HepG2 (cell line): ENCODE data around the gene NDUFB10. TPM values are rescaled to one million over a fixed set of nuclear protein-coding genes. Genes with fewer than 3 reads are reported as not detected.

Experiments used
- DNMT3B ChIP-seq: conservative IDR thresholded peaks from 2 replicates; pipeline ENCODE4 v1.6.1; 2016; ENCODE audit warnings: missing biosample characterization, control low read depth
- ELF3 ChIP-seq: IDR thresholded peaks from 2 replicates; pipeline ENCODE4 v1.6.1; 2016; ENCODE audit warnings: missing genetic modification reagents, missing compliant biosample characterization
- HMG20A ChIP-seq: IDR thresholded peaks from 2 replicates; pipeline ENCODE4 v1.6.1; 2016; ENCODE audit warnings: borderline replicate concordance
- HOXA7 ChIP-seq: sonication (generic); formaldehyde crosslinking; IDR thresholded peaks from 2 replicates; pipeline ENCODE4 v1.8.1; 2022; ENCODE audit warnings: mild to moderate bottlenecking, missing genetic modification reagents, moderate library complexity
- MYC ChIP-seq: sonication (generic); formaldehyde crosslinking; IDR thresholded peaks from 2 replicates; pipeline ENCODE4 v1.9.0; 2021; ENCODE audit warnings: missing genetic modification reagents, borderline replicate concordance
- NR2F2 ChIP-seq: IDR thresholded peaks from 2 replicates; pipeline ENCODE4 v1.6.1; 2012; ENCODE audit warnings: low read depth, inconsistent platforms, borderline replicate concordance
- PAX8 ChIP-seq: sonication (generic); formaldehyde crosslinking; IDR thresholded peaks from 2 replicates; pipeline ENCODE4 v1.8.0; 2022; ENCODE audit warnings: mild to moderate bottlenecking, missing genetic modification reagents, borderline replicate concordance
- SMC3 ChIP-seq: IDR thresholded peaks from 2 replicates; pipeline ENCODE4 v1.6.1; 2011; ENCODE audit warnings: low read length, improper control_type of control experiment
- WIZ ChIP-seq: sonication (generic); formaldehyde crosslinking; IDR thresholded peaks from 2 replicates; pipeline ENCODE4 v1.5.1; 2020; ENCODE audit warnings: mild to moderate bottlenecking, missing genetic modification reagents
- ZKSCAN5 ChIP-seq: sonication (generic); formaldehyde crosslinking; IDR thresholded peaks from 2 replicates; pipeline ENCODE4 v1.5.1; 2020; ENCODE audit warnings: mild to moderate bottlenecking, missing genetic modification reagents
- ZNF337 ChIP-seq: sonication (generic); formaldehyde crosslinking; IDR thresholded peaks from 2 replicates; pipeline ENCODE4 v1.5.1; 2020; ENCODE audit warnings: missing genetic modification reagents, low read depth, mild to moderate bottlenecking, borderline replicate concordance
- ZNF431 ChIP-seq: sonication (generic); formaldehyde crosslinking; IDR thresholded peaks from 2 replicates; pipeline ENCODE4 v1.9.0; 2022; ENCODE audit warnings: missing genetic modification reagents, low read depth, mild to moderate bottlenecking, borderline replicate concordance
- ZNF703 ChIP-seq: sonication (generic); formaldehyde crosslinking; IDR thresholded peaks from 2 replicates; pipeline ENCODE4 v1.5.1; 2020; ENCODE audit warnings: missing genetic modification reagents, mild to moderate bottlenecking, moderate library complexity, borderline replicate concordance
- ZNF747 ChIP-seq: sonication (generic); formaldehyde crosslinking; IDR thresholded peaks from 2 replicates; pipeline ENCODE4 v1.8.1; 2023; ENCODE audit warnings: missing genetic modification reagents, mild to moderate bottlenecking, borderline replicate concordance
- ZSCAN29 ChIP-seq: sonication (generic); formaldehyde crosslinking; conservative IDR thresholded peaks from 2 replicates; pipeline ENCODE4 v1.4.0; 2020; ENCODE audit warnings: mild to moderate bottlenecking, missing genetic modification reagents
- polyA plus RNA-seq, 8 experiments: library from polyadenylated mRNA; depleted of rRNA in 3 of 8; stranded (reverse) in 7 of 8; unstranded in 1 of 8; fragments of >200 nt; fragmentation: Illumina TruSeq in 4 of 8; extraction: Trizol in 4 of 8; gene quantifications; 2 replicates each; pipeline versions ENCODE4 v1.2.1 to v1.2.3, GENCODE V29; 2011 to 2016; ENCODE audit warnings: low read depth in 4 of 8, missing spikeins in 1 of 8, mixed read lengths in 1 of 8; ENCODE audit not compliant: insufficient read depth in 1 of 8
- total RNA-seq, 5 experiments: library from RNA; depleted of rRNA; stranded (reverse); fragments of >200 nt; fragmentation: Illumina TruSeq; extraction: Trizol; gene quantifications; 2 replicates each; pipeline ENCODE4 v1.2.3, GENCODE V29; 2016; ENCODE audit warnings: low read depth in 1 of 5
- TF ChIP-seq, protein P1 (sequence below): sonication (generic); formaldehyde crosslinking; IDR thresholded peaks from 2 replicates; pipeline ENCODE4; 2020; ENCODE audit warnings: missing genetic modification reagents, mild to moderate bottlenecking, borderline replicate concordance
- TF ChIP-seq, protein P2 (sequence below): sonication (generic); formaldehyde crosslinking; IDR thresholded peaks from 2 replicates; pipeline ENCODE4 v1.4.0; 2020; ENCODE audit warnings: missing genetic modification reagents, borderline replicate concordance
- TF ChIP-seq, protein P3 (sequence below): sonication (generic); formaldehyde crosslinking; IDR thresholded peaks from 2 replicates; pipeline ENCODE4 v1.8.1; 2022; ENCODE audit warnings: mild to moderate bottlenecking, missing genetic modification reagents
- TF ChIP-seq, protein P4 (sequence below): sonication (generic); formaldehyde crosslinking; IDR thresholded peaks from 2 replicates; pipeline ENCODE4 v1.5.0; 2020; ENCODE audit warnings: missing genetic modification reagents
- TF ChIP-seq, protein P5 (sequence below): sonication (generic); formaldehyde crosslinking; IDR thresholded peaks from 2 replicates; pipeline ENCODE4 v1.5.0; 2020; ENCODE audit warnings: missing genetic modification reagents

Gene NDUFB10
- total and polyA plus RNA-seq, 2 of the 13 experiments (the other 11 are each of a cell fraction or from before 2014, with no cell fraction given), result 68.6 to 157 TPM

DNA sequence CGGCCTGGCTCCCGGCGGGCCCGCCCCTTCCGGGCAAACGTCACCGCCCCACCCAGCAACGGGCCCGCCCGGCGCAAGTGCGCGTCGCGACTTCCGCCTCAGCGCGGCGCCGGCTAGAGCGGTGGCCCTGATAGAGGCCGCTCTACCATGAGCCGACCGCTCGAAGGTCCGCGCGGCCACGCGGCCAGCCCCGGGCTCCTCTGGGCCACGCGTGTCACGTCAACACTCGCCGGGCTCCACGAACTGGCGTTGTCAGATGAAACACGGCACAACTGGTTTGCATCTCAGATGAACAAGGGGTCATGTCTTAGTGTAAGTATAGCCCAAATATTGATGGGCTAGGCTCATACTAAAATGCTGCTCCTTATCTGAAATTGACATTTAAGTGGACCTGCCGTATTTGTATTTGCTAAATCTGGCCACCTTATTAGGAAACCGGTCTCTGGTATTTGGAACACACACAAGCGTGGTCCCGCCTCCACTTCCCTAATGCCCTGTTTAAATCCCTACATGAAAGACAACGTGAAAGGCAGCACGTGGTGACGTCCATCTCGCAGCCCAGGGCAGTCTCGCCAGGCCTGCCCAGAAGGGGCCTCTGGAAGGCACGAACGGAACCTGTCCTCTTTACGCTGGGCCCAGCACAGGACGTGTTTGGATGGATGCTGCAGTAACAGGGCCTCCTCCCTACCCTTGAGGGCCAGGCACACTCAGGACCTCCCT, 50.6 kb downstream of the NDUFB10 start, which contains the start of gene ZNF598 (continued):
- TF ChIP-seq, protein P1, sequence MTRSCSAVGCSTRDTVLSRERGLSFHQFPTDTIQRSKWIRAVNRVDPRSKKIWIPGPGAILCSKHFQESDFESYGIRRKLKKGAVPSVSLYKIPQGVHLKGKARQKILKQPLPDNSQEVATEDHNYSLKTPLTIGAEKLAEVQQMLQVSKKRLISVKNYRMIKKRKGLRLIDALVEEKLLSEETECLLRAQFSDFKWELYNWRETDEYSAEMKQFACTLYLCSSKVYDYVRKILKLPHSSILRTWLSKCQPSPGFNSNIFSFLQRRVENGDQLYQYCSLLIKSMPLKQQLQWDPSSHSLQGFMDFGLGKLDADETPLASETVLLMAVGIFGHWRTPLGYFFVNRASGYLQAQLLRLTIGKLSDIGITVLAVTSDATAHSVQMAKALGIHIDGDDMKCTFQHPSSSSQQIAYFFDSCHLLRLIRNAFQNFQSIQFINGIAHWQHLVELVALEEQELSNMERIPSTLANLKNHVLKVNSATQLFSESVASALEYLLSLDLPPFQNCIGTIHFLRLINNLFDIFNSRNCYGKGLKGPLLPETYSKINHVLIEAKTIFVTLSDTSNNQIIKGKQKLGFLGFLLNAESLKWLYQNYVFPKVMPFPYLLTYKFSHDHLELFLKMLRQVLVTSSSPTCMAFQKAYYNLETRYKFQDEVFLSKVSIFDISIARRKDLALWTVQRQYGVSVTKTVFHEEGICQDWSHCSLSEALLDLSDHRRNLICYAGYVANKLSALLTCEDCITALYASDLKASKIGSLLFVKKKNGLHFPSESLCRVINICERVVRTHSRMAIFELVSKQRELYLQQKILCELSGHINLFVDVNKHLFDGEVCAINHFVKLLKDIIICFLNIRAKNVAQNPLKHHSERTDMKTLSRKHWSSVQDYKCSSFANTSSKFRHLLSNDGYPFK, result peak; percentile 52; the same call in 1 of the 2 replicates
- TF ChIP-seq ZSCAN29 (CRISPR knock-in tag) (no peak), ELF3 (CRISPR knock-in tag) (no peak), DNMT3B (CRISPR knock-in tag) (no peak), HOXA7 (CRISPR knock-in tag) (no peak), PAX8 (CRISPR knock-in tag) (no peak), ZKSCAN5 (CRISPR knock-in tag) (no peak), WIZ (CRISPR knock-in tag) (no peak), MYC (CRISPR knock-in tag) (peak; percentile 98), ZNF431 (CRISPR knock-in tag) (no peak), HMG20A (CRISPR knock-in tag) (no peak), ZNF703 (CRISPR knock-in tag) (no peak), SMC3 (no peak), NR2F2 (no peak), ZNF337 (CRISPR knock-in tag) (no peak; the same call in 1 of the 2 replicates), ZNF747 (CRISPR knock-in tag) (no peak)
- TF ChIP-seq, protein P2, sequence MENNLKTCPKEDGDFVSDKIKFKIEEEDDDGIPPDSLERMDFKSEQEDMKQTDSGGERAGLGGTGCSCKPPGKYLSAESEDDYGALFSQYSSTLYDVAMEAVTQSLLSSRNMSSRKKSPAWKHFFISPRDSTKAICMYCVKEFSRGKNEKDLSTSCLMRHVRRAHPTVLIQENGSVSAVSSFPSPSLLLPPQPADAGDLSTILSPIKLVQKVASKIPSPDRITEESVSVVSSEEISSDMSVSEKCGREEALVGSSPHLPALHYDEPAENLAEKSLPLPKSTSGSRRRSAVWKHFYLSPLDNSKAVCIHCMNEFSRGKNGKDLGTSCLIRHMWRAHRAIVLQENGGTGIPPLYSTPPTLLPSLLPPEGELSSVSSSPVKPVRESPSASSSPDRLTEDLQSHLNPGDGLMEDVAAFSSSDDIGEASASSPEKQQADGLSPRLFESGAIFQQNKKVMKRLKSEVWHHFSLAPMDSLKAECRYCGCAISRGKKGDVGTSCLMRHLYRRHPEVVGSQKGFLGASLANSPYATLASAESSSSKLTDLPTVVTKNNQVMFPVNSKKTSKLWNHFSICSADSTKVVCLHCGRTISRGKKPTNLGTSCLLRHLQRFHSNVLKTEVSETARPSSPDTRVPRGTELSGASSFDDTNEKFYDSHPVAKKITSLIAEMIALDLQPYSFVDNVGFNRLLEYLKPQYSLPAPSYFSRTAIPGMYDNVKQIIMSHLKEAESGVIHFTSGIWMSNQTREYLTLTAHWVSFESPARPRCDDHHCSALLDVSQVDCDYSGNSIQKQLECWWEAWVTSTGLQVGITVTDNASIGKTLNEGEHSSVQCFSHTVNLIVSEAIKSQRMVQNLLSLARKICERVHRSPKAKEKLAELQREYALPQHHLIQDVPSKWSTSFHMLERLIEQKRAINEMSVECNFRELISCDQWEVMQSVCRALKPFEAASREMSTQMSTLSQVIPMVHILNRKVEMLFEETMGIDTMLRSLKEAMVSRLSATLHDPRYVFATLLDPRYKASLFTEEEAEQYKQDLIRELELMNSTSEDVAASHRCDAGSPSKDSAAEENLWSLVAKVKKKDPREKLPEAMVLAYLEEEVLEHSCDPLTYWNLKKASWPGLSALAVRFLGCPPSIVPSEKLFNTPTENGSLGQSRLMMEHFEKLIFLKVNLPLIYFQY (CRISPR knock-in tag), result no peak
- TF ChIP-seq, protein P3, sequence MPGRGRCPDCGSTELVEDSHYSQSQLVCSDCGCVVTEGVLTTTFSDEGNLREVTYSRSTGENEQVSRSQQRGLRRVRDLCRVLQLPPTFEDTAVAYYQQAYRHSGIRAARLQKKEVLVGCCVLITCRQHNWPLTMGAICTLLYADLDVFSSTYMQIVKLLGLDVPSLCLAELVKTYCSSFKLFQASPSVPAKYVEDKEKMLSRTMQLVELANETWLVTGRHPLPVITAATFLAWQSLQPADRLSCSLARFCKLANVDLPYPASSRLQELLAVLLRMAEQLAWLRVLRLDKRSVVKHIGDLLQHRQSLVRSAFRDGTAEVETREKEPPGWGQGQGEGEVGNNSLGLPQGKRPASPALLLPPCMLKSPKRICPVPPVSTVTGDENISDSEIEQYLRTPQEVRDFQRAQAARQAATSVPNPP (CRISPR knock-in tag), result no peak
- TF ChIP-seq, protein P4, sequence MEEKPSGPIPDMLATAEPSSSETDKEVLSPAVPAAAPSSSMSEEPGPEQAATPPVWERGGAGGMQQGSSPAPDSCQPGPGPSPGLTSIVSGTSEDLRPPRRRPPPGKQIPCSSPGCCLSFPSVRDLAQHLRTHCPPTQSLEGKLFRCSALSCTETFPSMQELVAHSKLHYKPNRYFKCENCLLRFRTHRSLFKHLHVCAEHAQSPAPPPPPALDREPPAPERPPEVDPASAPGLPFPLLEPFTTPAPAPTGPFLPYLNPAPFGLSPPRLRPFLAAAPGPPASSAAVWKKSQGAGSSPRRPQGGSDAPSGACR, result peak; percentile 78; the same call in 1 of the 2 replicates
- TF ChIP-seq, protein P5, sequence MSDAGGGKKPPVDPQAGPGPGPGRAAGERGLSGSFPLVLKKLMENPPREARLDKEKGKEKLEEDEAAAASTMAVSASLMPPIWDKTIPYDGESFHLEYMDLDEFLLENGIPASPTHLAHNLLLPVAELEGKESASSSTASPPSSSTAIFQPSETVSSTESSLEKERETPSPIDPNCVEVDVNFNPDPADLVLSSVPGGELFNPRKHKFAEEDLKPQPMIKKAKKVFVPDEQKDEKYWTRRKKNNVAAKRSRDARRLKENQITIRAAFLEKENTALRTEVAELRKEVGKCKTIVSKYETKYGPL (CRISPR knock-in tag), result no peak
